ENCODE data around the gene ASB5. TPM values are rescaled to one million over a fixed set of nuclear protein-coding genes. Genes with fewer than 3 reads are reported as not detected.

The ASB5 gene
- total and polyA plus RNA-seq, 2 donors (not counting 1 experiment from before 2014, with no cell fraction given): not detected

DNA sequence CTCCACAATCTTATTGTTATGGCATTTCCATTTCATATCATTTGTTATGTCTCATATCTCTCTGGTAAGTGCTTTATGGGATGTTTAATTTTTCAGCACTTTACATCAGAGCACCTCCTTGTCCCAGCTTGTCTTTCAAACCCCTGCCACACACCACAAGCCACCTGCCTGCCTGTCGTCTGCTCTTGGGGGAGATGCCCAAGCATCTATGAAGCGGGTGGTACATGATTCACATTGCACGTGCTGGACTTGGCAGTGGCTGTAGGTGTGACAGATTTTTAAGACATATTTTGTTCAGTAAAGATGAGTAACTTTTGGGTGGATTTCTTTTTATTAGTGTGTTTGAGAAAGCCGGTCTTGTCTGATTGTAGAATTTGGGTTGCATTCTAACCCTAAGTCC lies 59.5 kb downstream of the ASB5 start:
- H3K36me3 ChIP-seq (replicated peaks in 1 of 2; ENCODE audit: control extremely low read depth in 1 of 2, control insufficient read depth in 1 of 2, extremely low read depth in 1 of 2, insufficient read depth in 2 of 2, low read length in 1 of 2): no peaks in the 10 kb centered on the region
- no peak for DNase-seq
- WGBS (ENCODE audit: insufficient coverage): 93% methylated on average over 2 of the region's 4 CpGs
- peaks cover 0 to 5% (median 0%) of the 10 kb centered on the region in 3 donors for H3K9me3 ChIP-seq (ENCODE audit: control extremely low read depth in 1 of 3, control insufficient read depth in 2 of 3, insufficient read depth in 1 of 3, low read length in 2 of 3)
- H3K27me3 ChIP-seq (replicated peaks in 1 of 4; ENCODE audit: control extremely low read depth in 1 of 4, control insufficient read depth in 3 of 4, insufficient read depth in 4 of 4, low read length in 3 of 4): peaks cover 0 to 15% (median 6%) of the 10 kb centered on the region in 4 experiments
- no peak overlapping the region for H3K9ac ChIP-seq (ENCODE audit: low read length)
- no peak overlapping the region for H3K4me2 ChIP-seq (replicated peaks; ENCODE audit: low read depth, low read length, poor library complexity, severe bottlenecking)
- no peak overlapping the region for H3K27ac ChIP-seq (ENCODE audit: low read length in 2 of 2)
- Mint-ChIP-seq H3K27ac (no peak overlapping the region), H3K9me3 (ENCODE audit: insufficient read depth) (peaks cover 7% of the 10 kb centered on the region), H3K4me3 (no peak overlapping the region), H3K27me3 (peaks cover 27% of the 10 kb centered on the region), H3K4me1 (no peaks in the 10 kb centered on the region)
- H3K79me2 ChIP-seq (ENCODE audit: control insufficient read depth, insufficient read depth, low read length): no peaks in the 10 kb centered on the region
- TF ChIP-seq, protein P1, sequence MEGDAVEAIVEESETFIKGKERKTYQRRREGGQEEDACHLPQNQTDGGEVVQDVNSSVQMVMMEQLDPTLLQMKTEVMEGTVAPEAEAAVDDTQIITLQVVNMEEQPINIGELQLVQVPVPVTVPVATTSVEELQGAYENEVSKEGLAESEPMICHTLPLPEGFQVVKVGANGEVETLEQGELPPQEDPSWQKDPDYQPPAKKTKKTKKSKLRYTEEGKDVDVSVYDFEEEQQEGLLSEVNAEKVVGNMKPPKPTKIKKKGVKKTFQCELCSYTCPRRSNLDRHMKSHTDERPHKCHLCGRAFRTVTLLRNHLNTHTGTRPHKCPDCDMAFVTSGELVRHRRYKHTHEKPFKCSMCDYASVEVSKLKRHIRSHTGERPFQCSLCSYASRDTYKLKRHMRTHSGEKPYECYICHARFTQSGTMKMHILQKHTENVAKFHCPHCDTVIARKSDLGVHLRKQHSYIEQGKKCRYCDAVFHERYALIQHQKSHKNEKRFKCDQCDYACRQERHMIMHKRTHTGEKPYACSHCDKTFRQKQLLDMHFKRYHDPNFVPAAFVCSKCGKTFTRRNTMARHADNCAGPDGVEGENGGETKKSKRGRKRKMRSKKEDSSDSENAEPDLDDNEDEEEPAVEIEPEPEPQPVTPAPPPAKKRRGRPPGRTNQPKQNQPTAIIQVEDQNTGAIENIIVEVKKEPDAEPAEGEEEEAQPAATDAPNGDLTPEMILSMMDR (IDR thresholded peaks at IDR 0.05): no peak
- no peaks in the 10 kb centered on the region for H3K4me1 ChIP-seq (ENCODE audit: control insufficient read depth in 2 of 2, insufficient read depth in 2 of 2, low read length in 2 of 2)
- ATAC-seq (ENCODE audit: low read depth): no peak
- POLR2A ChIA-PET: no interaction called here
- no peaks in the 10 kb centered on the region for H4K20me1 ChIP-seq (ENCODE audit: control insufficient read depth, insufficient read depth, low read length, poor library complexity, severe bottlenecking)
- CTCF ChIA-PET: no interaction called here
- H3K4me3 ChIP-seq (ENCODE audit: control extremely low read depth in 1 of 5, extremely low read depth in 1 of 5, insufficient read depth in 1 of 5, low read depth in 2 of 5, low read length in 4 of 5): no peak overlapping the region
- intact Hi-C loops (cut with micrococcal nuclease): no loop called here
- H2AFZ ChIP-seq (ENCODE audit: insufficient read depth, low read depth, low read length, poor library complexity, severe bottlenecking): no peak overlapping the region

DNA sequence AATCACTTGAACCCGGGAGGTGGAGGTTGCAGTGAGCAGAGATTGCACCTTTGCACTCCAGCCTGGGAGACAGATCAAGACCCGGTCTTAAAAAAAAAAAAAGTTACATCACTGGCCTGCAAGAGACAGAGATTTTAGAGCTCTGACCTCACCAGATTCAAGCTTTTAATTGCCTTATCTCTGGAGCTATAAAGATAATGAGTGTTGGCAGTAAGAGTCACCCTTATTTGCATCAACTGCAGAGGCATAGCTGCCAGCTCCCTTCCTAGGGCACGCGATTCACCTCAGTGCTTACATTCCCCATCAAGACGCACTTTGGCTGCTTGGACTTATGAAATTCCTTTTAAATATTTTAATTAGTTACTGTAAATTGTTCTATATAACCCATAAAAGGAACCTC lies 61.2 kb downstream of the ASB5 start:
- 95% methylated on average over 2 of the region's 5 CpGs for WGBS (ENCODE audit: insufficient coverage)
- ATAC-seq (ENCODE audit: low read depth): no peak
- DNase-seq: no peak
- no peaks in the 10 kb centered on the region for H3K79me2 ChIP-seq (ENCODE audit: control insufficient read depth, insufficient read depth, low read length)
- H3K27ac Mint-ChIP-seq: no peak overlapping the region
- H4K20me1 ChIP-seq (ENCODE audit: control insufficient read depth, insufficient read depth, low read length, poor library complexity, severe bottlenecking): no peaks in the 10 kb centered on the region
- no peak overlapping the region for H3K4me2 ChIP-seq (replicated peaks; ENCODE audit: low read depth, low read length, poor library complexity, severe bottlenecking)
- TF ChIP-seq, protein P1 (IDR thresholded peaks at IDR 0.05): no peak
- TF ChIP-seq EZH2 (IDR thresholded peaks at IDR 0.05; ENCODE audit: borderline replicate concordance, insufficient read depth, low read depth, low read length, poor library complexity, severe bottlenecking): no peak
- H3K27ac ChIP-seq (ENCODE audit: low read length in 2 of 2): no peak overlapping the region
- H3K9me3 Mint-ChIP-seq (ENCODE audit: insufficient read depth): peaks cover 7% of the 10 kb centered on the region
- H3K9ac ChIP-seq (ENCODE audit: low read length): no peak overlapping the region
- no peak overlapping the region for H3K4me3 Mint-ChIP-seq
- ChIA-PET CTCF (no interaction called here), POLR2A (no interaction called here)
- H3K4me1 ChIP-seq (ENCODE audit: control insufficient read depth in 2 of 2, insufficient read depth in 2 of 2, low read length in 2 of 2): no peaks in the 10 kb centered on the region
- intact Hi-C loops (cut with micrococcal nuclease): no loop called here
- peaks cover 0 to 5% (median 0%) of the 10 kb centered on the region in 3 donors for H3K9me3 ChIP-seq (ENCODE audit: control extremely low read depth in 1 of 3, control insufficient read depth in 2 of 3, insufficient read depth in 1 of 3, low read length in 2 of 3)
- no peak overlapping the region for H2AFZ ChIP-seq (ENCODE audit: insufficient read depth, low read depth, low read length, poor library complexity, severe bottlenecking)
- H3K27me3 Mint-ChIP-seq: peaks cover 32% of the 10 kb centered on the region
- no peak overlapping the region for H3K4me3 ChIP-seq (ENCODE audit: control extremely low read depth in 1 of 5, extremely low read depth in 1 of 5, insufficient read depth in 1 of 5, low read depth in 2 of 5, low read length in 4 of 5)
- peaks cover 0 to 15% (median 6%) of the 10 kb centered on the region in 4 experiments for H3K27me3 ChIP-seq (replicated peaks in 1 of 4; ENCODE audit: control extremely low read depth in 1 of 4, control insufficient read depth in 3 of 4, insufficient read depth in 4 of 4, low read length in 3 of 4)
- H3K36me3 ChIP-seq (replicated peaks in 1 of 2; ENCODE audit: control extremely low read depth in 1 of 2, control insufficient read depth in 1 of 2, extremely low read depth in 1 of 2, insufficient read depth in 2 of 2, low read length in 1 of 2): no peaks in the 10 kb centered on the region
- H3K4me1 Mint-ChIP-seq: no peaks in the 10 kb centered on the region
